Stimulated activated CD8-positive, alpha-beta memory T cell treated with anti-CD3 and anti-CD28 coated beads, Interleukin-12 subunit alpha, Interleukin-12 subunit beta, amount 100 ng/mL, for 1 hour (primary cell): Measurements from ENCODE around the gene TTYH3.

Source experiments
- DNase-seq: peaks from one replicate; pipeline ENCODE4 v3.0.0-alpha.2; 2020; ENCODE audit warnings: low read depth

Gene TTYH3

GRCh38 chr7:2616387-2617324 is 15.1 kb upstream of the TTYH3 start:
- DNase-seq: no peak

GRCh38 chr7:2617325-2617905 is 14.4 kb upstream of the TTYH3 start:
- no peak for DNase-seq

GRCh38 chr7:2619116-2619515 is 12.7 kb upstream of the TTYH3 start:
- DNase-seq: no peak

GRCh38 chr7:2621061-2621828 is 10.5 kb upstream of the TTYH3 start:
- DNase-seq: no peak

DNA sequence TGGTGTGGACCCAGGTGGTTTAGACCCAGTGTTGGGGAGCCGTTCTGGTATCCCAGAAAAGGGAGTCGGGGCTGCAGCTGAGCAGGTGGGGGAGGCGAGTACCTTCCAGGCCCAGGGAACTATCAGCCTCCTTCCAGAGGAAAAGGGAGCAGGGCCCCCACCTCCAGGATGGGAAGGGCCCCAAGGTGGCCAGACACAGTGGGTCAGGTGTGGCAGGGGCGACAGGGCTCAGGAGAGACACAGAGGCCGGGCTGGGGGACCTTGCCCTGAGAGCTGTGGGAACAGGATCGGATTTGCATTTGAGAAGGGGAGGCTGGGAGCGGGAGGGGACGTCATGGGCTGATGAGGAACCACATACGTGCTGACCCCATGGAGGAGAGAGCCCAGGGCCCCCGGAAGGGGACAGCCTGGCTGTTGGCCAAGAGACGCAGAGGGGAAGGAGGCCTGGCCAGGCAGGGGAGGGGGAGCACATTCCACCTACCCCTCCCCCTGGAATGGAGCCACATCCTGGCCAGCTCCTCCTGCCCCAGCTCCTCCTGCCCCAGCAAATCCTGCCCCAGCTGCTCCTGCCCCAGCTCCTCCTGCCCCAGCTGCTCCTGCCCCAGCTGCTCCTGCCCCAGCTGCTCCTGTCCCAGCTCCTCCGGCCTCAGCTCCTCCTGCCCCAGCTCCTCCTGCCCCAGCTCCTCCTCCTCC is 9.7 kb upstream of the TTYH3 start:
- no peak for DNase-seq

GRCh38 chr7:2622869-2623697 is 8.7 kb upstream of the TTYH3 start:
- DNase-seq: no peak

GRCh38 chr7:2623698-2624014 is 8.1 kb upstream of the TTYH3 start:
- DNase-seq: no peak

GRCh38 chr7:2624293-2624886 is 7.4 kb upstream of the TTYH3 start:
- DNase-seq: no peak

DNA sequence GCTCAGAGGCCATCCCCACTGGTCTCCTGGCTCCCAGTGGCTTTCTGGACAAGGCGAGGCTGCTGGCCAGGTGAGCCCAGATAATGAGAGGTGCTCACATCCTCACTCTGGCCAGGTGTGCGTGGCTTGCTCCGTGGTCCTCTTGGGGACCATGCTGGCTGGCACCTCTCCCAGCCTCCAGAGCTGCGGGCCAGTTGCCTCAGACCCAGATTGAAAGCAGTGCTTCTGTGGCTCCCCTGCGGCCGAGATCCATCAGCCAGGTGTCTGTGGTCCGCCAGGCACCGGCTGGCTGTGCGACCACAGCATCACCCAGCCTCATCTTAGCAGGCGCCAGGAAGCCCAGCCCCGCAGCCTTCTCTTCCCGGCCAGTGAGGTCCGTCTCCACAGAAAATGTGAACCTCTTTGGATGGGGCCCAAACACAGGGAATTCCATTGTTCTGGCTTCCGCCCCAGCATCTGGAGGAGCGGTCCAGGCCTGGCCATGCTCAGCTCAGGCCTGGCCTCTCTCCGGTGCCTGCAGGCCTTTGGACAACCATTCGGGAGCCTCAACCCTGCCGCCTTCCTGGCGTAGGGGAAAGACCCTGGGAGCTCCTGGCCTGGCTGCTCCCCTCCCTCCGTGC is 5.2 kb upstream of the TTYH3 start:
- no peak for DNase-seq

GRCh38 chr7:2627258-2628129 is 4.3 kb upstream of the TTYH3 start:
- no peak for DNase-seq

DNA sequence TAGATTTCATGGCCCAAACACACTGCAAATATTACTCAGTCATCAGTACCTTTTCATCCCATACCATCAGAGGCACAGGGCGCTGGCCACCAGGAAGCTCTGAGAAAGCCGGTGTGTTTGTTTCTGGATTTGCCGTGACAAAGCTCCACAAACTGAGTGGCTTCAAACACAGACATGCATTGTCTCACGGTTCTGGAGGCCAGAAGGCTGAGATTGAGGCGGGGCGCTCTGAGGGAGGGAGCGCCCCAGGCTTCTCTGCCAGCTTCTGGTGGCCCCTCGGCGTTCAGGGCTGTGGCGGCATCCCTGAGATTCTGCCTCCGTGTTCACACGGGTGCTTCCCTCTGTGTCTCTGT is 3.7 kb upstream of the TTYH3 start:
- DNase-seq: no peak

GRCh38 chr7:2628891-2629290 is 2.9 kb upstream of the TTYH3 start:
- no peak for DNase-seq

DNA sequence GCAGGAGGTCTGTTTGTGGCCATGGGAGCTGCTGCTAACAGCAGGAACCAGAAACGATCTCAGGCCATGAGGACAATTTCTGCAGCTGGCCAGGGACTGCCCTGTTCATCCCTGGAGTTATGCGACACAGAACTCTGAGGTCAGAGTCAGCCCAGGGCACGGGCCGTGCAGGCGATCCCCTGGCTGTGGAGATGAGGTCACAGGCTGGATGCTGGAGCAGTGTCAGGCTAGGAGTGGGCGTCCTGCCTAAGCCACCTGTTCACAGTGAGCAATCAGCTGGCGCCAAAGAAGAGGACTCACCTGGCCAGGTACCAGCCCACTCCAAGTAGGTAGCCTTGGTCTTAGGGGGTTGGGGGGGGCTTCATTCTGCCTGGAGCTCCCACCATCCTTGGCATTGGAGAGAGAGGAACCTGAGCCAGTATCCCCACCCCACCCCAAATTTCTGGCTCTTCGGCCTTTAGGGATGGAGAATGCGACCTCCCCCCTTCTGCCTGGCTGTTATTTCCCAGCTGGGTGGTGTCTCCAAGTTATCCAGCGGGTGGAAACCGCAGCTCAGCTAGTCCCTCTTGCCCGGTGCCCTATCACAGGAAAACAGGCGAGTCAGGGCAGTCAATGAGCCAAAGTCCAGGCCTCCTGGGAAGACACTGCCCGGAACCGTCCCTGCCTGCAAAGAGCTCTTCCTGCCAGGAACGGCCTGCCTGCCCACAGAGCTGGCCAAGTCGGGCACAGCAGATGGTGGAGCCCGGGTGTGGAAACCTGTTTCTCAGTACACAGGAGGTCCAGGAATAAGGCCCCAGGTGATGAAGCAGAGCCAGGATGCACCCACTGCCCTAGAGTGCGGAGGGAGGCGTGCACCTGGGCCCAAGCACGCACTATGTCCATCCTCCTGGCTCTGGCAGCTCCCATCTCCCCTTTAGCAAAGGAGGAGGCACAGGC is 1.8 kb upstream of the TTYH3 start:
- DNase-seq: no peak

- no peak for DNase-seq
Measured at GRCh38 chr7:2632733-2633537, 1.1 kb downstream of the TTYH3 start.

GRCh38 chr7:2633538-2634266 is 1.9 kb downstream of the TTYH3 start:
- no peak for DNase-seq

- no peak for DNase-seq
Measured at GRCh38 chr7:2634267-2635145, 2.7 kb downstream of the TTYH3 start.
